Measurements from ENCODE around the gene SMIM21.

The SMIM21 gene

DNA sequence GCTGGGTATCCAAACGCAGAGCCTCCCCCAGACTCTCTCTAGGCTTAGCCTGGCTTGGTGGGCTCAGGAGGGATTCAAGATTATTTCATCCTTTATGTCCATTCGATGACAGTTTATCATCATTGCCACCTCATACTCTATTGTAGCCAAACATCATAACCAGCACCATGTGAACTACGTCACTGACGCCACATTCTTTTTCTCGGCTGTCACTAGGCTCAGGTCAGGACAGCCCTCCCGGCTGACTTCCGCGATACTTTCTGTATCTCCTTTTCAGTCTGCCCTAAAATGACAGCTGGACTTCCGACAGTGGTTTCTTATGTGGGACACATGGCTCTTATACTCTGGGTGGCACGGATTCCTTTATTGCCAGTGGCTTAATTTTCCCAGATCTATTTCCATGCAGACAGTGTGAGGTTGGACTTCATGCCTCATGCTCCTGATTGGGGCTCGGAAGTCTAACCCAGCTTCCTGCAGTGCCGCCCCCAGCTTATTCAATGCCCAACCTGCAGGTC is 39.8 kb upstream of the SMIM21 start:
- no peak for TF ChIP-seq CTCF (conservative IDR thresholded peaks at IDR 0.05; ENCODE audit: low read depth, low read length)
- H3K4me1 ChIP-seq (ENCODE audit: low read depth, poor library complexity, severe bottlenecking): no peaks in the 10 kb centered on the region
- no peaks in the 10 kb centered on the region for H4K20me1 ChIP-seq (ENCODE audit: insufficient read depth)
- no peaks in the 10 kb centered on the region for H3K27me3 ChIP-seq (ENCODE audit: insufficient read depth, low read depth)
- no peaks in the 10 kb centered on the region for H3K36me3 ChIP-seq (ENCODE audit: insufficient read depth)
- H3K4me3 ChIP-seq (IDR thresholded peaks at IDR 0.05; ENCODE audit: insufficient read depth, low read depth, low read length): no peak overlapping the region
- H3K79me2 ChIP-seq (ENCODE audit: insufficient read depth, low read depth): no peaks in the 10 kb centered on the region
- no peak overlapping the region for H3K27ac ChIP-seq
- no peak overlapping the region for H3K4me2 ChIP-seq
- H2AFZ ChIP-seq (ENCODE audit: low read depth): no peak overlapping the region
- H3K9ac ChIP-seq: no peak overlapping the region

GRCh38 chr18:75464356-75464755 is 36.9 kb upstream of the SMIM21 start:
- H3K27ac ChIP-seq: no peak overlapping the region
- TF ChIP-seq CTCF (conservative IDR thresholded peaks at IDR 0.05; ENCODE audit: low read depth, low read length): no peak
- no peaks in the 10 kb centered on the region for H4K20me1 ChIP-seq (ENCODE audit: insufficient read depth)
- no peak overlapping the region for H3K4me3 ChIP-seq (IDR thresholded peaks at IDR 0.05; ENCODE audit: insufficient read depth, low read depth, low read length)
- no peaks in the 10 kb centered on the region for H3K4me1 ChIP-seq (ENCODE audit: low read depth, poor library complexity, severe bottlenecking)
- H3K9ac ChIP-seq: no peak overlapping the region
- H3K27me3 ChIP-seq (ENCODE audit: insufficient read depth, low read depth): no peaks in the 10 kb centered on the region
- no peaks in the 10 kb centered on the region for H3K79me2 ChIP-seq (ENCODE audit: insufficient read depth, low read depth)
- no peak overlapping the region for H3K4me2 ChIP-seq
- H2AFZ ChIP-seq (ENCODE audit: low read depth): no peak overlapping the region
- H3K36me3 ChIP-seq (ENCODE audit: insufficient read depth): no peaks in the 10 kb centered on the region

GRCh38 chr18:75462178-75462832 is 34.8 kb upstream of the SMIM21 start:
- H2AFZ ChIP-seq (ENCODE audit: low read depth): no peak overlapping the region
- no peaks in the 10 kb centered on the region for H4K20me1 ChIP-seq (ENCODE audit: insufficient read depth)
- TF ChIP-seq CTCF (conservative IDR thresholded peaks at IDR 0.05; ENCODE audit: low read depth, low read length): no peak
- H3K4me3 ChIP-seq (IDR thresholded peaks at IDR 0.05; ENCODE audit: insufficient read depth, low read depth, low read length): no peak overlapping the region
- H3K27ac ChIP-seq: no peak overlapping the region
- no peaks in the 10 kb centered on the region for H3K36me3 ChIP-seq (ENCODE audit: insufficient read depth)
- H3K9ac ChIP-seq: no peak overlapping the region
- H3K79me2 ChIP-seq (ENCODE audit: insufficient read depth, low read depth): no peaks in the 10 kb centered on the region
- no peak overlapping the region for H3K4me2 ChIP-seq
- H3K4me1 ChIP-seq (ENCODE audit: low read depth, poor library complexity, severe bottlenecking): no peaks in the 10 kb centered on the region
- H3K27me3 ChIP-seq (ENCODE audit: insufficient read depth, low read depth): no peaks in the 10 kb centered on the region

- Histone ChIP-seq H3K79me2 (ENCODE audit: insufficient read depth, low read depth) (no peaks in the 10 kb centered on the region), H3K36me3 (ENCODE audit: insufficient read depth) (no peaks in the 10 kb centered on the region), H3K4me3 (IDR thresholded peaks at IDR 0.05; ENCODE audit: insufficient read depth, low read depth, low read length) (no peak overlapping the region), H4K20me1 (ENCODE audit: insufficient read depth) (no peaks in the 10 kb centered on the region), H3K9ac (no peak overlapping the region), H3K27ac (no peak overlapping the region), H3K27me3 (ENCODE audit: insufficient read depth, low read depth) (no peaks in the 10 kb centered on the region), H3K4me1 (ENCODE audit: low read depth, poor library complexity, severe bottlenecking) (no peaks in the 10 kb centered on the region), H2AFZ (ENCODE audit: low read depth) (no peak overlapping the region), H3K4me2 (no peak overlapping the region)
- TF ChIP-seq CTCF (conservative IDR thresholded peaks at IDR 0.05; ENCODE audit: low read depth, low read length): no peak
Observed at GRCh38 chr18:75456199-75456631, 28.7 kb upstream of the SMIM21 start.
